ENCODE measurements around the gene XPO1.

DNA sequence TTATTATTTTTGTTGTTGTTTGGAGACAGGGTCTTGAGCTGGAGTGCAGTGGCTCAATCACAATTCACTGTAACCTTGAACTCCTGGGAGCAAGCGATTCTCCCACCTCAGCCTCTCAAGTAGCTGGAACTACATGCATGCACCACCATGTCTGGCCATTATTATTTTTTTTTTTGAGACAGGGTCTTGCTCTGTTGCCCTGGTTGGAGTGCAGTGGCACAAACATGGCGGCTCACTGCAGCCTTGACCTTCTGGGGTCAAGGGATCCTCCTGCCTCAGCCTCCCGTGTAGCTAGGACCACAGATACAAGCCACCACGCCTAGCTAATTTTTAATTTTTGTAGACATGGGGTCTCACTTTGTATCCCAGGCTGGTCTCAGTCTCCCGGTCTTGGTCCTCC, 20.0 kb upstream of the XPO1 start:
- TF ChIP-seq, protein P1, sequence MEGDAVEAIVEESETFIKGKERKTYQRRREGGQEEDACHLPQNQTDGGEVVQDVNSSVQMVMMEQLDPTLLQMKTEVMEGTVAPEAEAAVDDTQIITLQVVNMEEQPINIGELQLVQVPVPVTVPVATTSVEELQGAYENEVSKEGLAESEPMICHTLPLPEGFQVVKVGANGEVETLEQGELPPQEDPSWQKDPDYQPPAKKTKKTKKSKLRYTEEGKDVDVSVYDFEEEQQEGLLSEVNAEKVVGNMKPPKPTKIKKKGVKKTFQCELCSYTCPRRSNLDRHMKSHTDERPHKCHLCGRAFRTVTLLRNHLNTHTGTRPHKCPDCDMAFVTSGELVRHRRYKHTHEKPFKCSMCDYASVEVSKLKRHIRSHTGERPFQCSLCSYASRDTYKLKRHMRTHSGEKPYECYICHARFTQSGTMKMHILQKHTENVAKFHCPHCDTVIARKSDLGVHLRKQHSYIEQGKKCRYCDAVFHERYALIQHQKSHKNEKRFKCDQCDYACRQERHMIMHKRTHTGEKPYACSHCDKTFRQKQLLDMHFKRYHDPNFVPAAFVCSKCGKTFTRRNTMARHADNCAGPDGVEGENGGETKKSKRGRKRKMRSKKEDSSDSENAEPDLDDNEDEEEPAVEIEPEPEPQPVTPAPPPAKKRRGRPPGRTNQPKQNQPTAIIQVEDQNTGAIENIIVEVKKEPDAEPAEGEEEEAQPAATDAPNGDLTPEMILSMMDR (IDR thresholded peaks at IDR 0.05; ENCODE audit: insufficient read depth, low read length, poor library complexity, severe bottlenecking): no peak
- TF ChIP-seq EZH2phosphoT487 (conservative IDR thresholded peaks at IDR 0.05; ENCODE audit: low read length): no peak

All from SU-DHL-6 (cell line).